ENCODE data around the gene AGMO. TPM values are rescaled to one million over a fixed set of nuclear protein-coding genes. Genes with fewer than 3 reads are reported as not detected.

The AGMO gene
- polyA plus RNA-seq, 2 of the 4 experiments (the other 2 are of a cell fraction), result 2.6 to 7.9 TPM

DNA sequence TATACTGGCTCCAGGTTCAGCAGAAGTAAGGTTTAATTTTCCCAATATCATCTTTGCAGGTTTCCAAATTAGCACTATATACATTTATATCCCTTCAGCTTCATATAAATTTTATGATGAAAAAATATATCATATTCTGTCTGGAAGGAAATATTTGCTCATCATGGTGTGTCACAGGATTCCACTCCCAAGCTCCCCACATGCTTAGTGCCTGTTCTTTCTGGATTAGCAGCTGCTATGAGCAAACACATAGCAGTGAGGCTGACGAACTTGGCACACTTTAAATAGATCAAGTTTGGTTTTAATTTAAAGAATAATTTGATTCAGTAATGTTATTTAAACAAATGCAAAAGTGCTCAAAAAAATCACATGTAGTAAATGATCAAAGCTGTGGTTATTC, 251.9 kb downstream of the AGMO start:
- FAIRE-seq (no peak), DNase-seq (ENCODE audit: low read depth in 1 of 2, low spot score in 1 of 2) (no peak), ATAC-seq (no peak)
- ChIA-PET POLR2A (no interaction called here), CTCF (no interaction called here)
- Histone ChIP-seq H3K4me1 (no peaks in the 10 kb centered on the region), H3K4me2 (no peak overlapping the region), H3K27ac (no peak overlapping the region), H3K4me3 (no peak overlapping the region), H3K9me3 (no peaks in the 10 kb centered on the region)
- WGBS (ENCODE audit: missing lambda C conversion rate), result 19% methylated on average over 1 of the region's 1 CpG
- no peak for TF ChIP-seq RAD21 (conservative IDR thresholded peaks at IDR 0.05 in 1 of 2, IDR thresholded peaks at IDR 0.05 in 1 of 2)
- no peak for TF ChIP-seq FOSB (CRISPR knock-in tag; IDR thresholded peaks at IDR 0.05)
- no peak for TF ChIP-seq JUNB (IDR thresholded peaks at IDR 0.05)
- no peak for TF ChIP-seq RARB (CRISPR knock-in tag; IDR thresholded peaks at IDR 0.05)
- no peak for TF ChIP-seq HOXA7 (CRISPR knock-in tag; IDR thresholded peaks at IDR 0.05)
- TF ChIP-seq, protein P1, sequence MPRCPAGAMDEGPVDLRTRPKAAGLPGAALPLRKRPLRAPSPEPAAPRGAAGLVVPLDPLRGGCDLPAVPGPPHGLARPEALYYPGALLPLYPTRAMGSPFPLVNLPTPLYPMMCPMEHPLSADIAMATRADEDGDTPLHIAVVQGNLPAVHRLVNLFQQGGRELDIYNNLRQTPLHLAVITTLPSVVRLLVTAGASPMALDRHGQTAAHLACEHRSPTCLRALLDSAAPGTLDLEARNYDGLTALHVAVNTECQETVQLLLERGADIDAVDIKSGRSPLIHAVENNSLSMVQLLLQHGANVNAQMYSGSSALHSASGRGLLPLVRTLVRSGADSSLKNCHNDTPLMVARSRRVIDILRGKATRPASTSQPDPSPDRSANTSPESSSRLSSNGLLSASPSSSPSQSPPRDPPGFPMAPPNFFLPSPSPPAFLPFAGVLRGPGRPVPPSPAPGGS (IDR thresholded peaks at IDR 0.05), result no peak
- TF ChIP-seq EHMT2 (IDR thresholded peaks at IDR 0.05; ENCODE audit: low read depth), result no peak
- TF ChIP-seq, protein P2, sequence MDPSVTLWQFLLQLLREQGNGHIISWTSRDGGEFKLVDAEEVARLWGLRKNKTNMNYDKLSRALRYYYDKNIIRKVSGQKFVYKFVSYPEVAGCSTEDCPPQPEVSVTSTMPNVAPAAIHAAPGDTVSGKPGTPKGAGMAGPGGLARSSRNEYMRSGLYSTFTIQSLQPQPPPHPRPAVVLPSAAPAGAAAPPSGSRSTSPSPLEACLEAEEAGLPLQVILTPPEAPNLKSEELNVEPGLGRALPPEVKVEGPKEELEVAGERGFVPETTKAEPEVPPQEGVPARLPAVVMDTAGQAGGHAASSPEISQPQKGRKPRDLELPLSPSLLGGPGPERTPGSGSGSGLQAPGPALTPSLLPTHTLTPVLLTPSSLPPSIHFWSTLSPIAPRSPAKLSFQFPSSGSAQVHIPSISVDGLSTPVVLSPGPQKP (IDR thresholded peaks at IDR 0.05; ENCODE audit: low read depth, low read length), result no peak
- TF ChIP-seq ZSCAN20 (CRISPR knock-in tag; IDR thresholded peaks at IDR 0.05), result no peak
- no peak for TF ChIP-seq PHF8 (IDR thresholded peaks at IDR 0.05; ENCODE audit: borderline replicate concordance, low read depth)
- TF ChIP-seq EP300 (IDR thresholded peaks at IDR 0.05), result no peak
- no peak for TF ChIP-seq NPAS2 (CRISPR knock-in tag; IDR thresholded peaks at IDR 0.05; ENCODE audit: borderline replicate concordance)
- TF ChIP-seq ZFP36 (IDR thresholded peaks at IDR 0.05; ENCODE audit: borderline replicate concordance, partially characterized antibody), result no peak

DNA sequence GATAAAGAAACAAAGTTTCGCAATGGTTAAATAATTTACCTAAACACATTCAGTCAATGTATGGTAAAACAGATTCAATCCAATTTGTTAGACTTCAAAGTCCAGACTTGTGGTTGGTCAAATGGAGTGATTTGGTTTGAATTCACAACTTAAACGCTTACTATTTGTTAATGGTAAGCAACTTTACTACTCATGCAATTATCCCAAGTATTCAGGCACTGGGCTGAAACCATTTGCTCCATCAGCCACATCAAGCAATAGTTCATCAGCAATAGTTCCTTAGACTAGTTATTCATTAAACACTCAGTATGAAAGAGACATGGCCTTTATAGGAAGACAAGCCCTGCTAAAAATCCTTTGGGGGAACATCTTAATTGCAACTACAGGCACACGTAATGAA, 253.0 kb downstream of the AGMO start:
- Histone ChIP-seq H3K4me3 (no peak overlapping the region), H3K27ac (no peak overlapping the region), H3K4me2 (no peak overlapping the region), H3K9me3 (no peaks in the 10 kb centered on the region), H3K4me1 (no peaks in the 10 kb centered on the region)
- ChIA-PET CTCF (no interaction called here), POLR2A (no interaction called here)
- TF ChIP-seq CBX8 (IDR thresholded peaks at IDR 0.05) (no peak), RCOR1 (IDR thresholded peaks at IDR 0.05; ENCODE audit: low read depth, low read length) (no peak), BHLHE40 (IDR thresholded peaks at IDR 0.05; ENCODE audit: low read depth, low read length) (no peak), GATA3 (IDR thresholded peaks at IDR 0.05; ENCODE audit: borderline replicate concordance) (no peak), EP300 (IDR thresholded peaks at IDR 0.05) (no peak)
- 51% methylated on average over 3 of the region's 3 CpGs for WGBS (ENCODE audit: missing lambda C conversion rate)
- DNase-seq (ENCODE audit: low read depth in 1 of 2, low spot score in 1 of 2), result no peak
- ATAC-seq, result no peak
- FAIRE-seq, result no peak

DNA sequence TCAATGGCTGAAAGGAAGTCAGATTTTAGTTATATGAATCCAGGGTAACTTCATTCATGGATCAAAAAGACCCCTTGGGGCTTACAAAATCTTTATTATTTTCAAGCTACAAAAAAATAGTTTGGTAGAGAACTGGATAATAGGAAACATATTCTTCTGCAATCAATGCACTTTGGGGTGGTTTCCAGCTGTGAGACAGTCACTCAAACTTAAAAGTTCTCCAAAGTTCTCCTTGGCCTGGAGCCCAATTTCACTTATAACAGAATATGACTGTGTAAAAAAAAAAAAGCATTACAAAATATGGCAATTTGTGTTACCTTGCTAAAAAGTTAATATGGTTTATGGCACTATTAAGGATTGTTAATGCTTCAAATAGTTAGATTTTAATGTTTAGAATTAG, 255.5 kb downstream of the AGMO start:
- TF ChIP-seq ZSCAN20 (CRISPR knock-in tag; IDR thresholded peaks at IDR 0.05) (no peak), PHF8 (IDR thresholded peaks at IDR 0.05; ENCODE audit: borderline replicate concordance, low read depth) (no peak), CHD2 (IDR thresholded peaks at IDR 0.05; ENCODE audit: low read length, partially characterized antibody) (no peak), FOSB (CRISPR knock-in tag; IDR thresholded peaks at IDR 0.05) (no peak), MYC (IDR thresholded peaks at IDR 0.05; ENCODE audit: borderline replicate concordance, low read length) (no peak), TP53 (CRISPR knock-in tag; IDR thresholded peaks at IDR 0.05) (no peak)
- no peak for ATAC-seq
- CTCF ChIA-PET, result no interaction called here

More for the DNA sequence above, 255.5 kb downstream of the AGMO start:
- H3K4me1 ChIP-seq, result no peaks in the 10 kb centered on the region
- no peak overlapping the region for H3K4me3 ChIP-seq
- no peak for FAIRE-seq
- POLR2A ChIA-PET, result no interaction called here
- H3K9me3 ChIP-seq, result no peaks in the 10 kb centered on the region
- no peak overlapping the region for H3K27ac ChIP-seq
- no peak for DNase-seq (ENCODE audit: low read depth in 1 of 2, low spot score in 1 of 2)
- H3K4me2 ChIP-seq, result no peak overlapping the region
